ENCODE measurements around the gene COL1A1.

COL1A1 gene

GRCh38 chr17:50149091-50149416, 52.4 kb downstream of the COL1A1 start:
- peak overlapping the region; percentile 92 for H3K4me2 ChIP-seq (ENCODE audit: low read depth, low read length)
- no peak for DNase-seq
- H3K27ac ChIP-seq (ENCODE audit: low read length): peak overlapping the region; percentile 46; the same call in 1 of the 2 replicates
- H4K20me1 ChIP-seq (ENCODE audit: insufficient read depth, low read length): no peaks in the 10 kb centered on the region
- H3K79me2 ChIP-seq (ENCODE audit: low read length): peaks cover 66% of the 10 kb centered on the region
- H3K36me3 ChIP-seq (replicated peaks; ENCODE audit: insufficient read depth, low read length): no peaks in the 10 kb centered on the region
- peaks cover 25% of the 10 kb centered on the region for H3K4me1 ChIP-seq (ENCODE audit: low read length)
- peak overlapping the region; percentile 78 for H3K4me3 ChIP-seq (ENCODE audit: low read length)
- no peaks in the 10 kb centered on the region for H3K9me3 ChIP-seq (replicated peaks; ENCODE audit: insufficient read depth, low read length)
- no peaks in the 10 kb centered on the region for H3K27me3 ChIP-seq (replicated peaks; ENCODE audit: insufficient read depth, low read length)
- H3K9me2 ChIP-seq (replicated peaks; ENCODE audit: insufficient read depth, low read length): no peaks in the 10 kb centered on the region
- H2AFZ ChIP-seq (ENCODE audit: low read length): peak overlapping the region; percentile 2; the same call in 1 of the 2 replicates
- TF ChIP-seq EZH2phosphoT487 (IDR thresholded peaks at IDR 0.05; ENCODE audit: low read length): no peak
- no peak for TF ChIP-seq CTCF (IDR thresholded peaks at IDR 0.05; ENCODE audit: low read length)
- no peak for TF ChIP-seq EZH2 (optimal IDR thresholded peaks at IDR 0.05; ENCODE audit: low read depth, low read length)
- H3K9ac ChIP-seq (ENCODE audit: low read length): peak overlapping the region; percentile 70
- peaks cover 24% of the 10 kb centered on the region for H3F3A ChIP-seq (ENCODE audit: insufficient read depth, low read length)

- Histone ChIP-seq H3K9ac (ENCODE audit: low read length) (peak overlapping the region; percentile 41; the same call in 1 of the 2 replicates), H3K4me1 (ENCODE audit: low read length) (peaks cover 19% of the 10 kb centered on the region), H4K20me1 (ENCODE audit: insufficient read depth, low read length) (no peaks in the 10 kb centered on the region), H3K4me3 (ENCODE audit: low read length) (peak overlapping the region; percentile 78), H3F3A (ENCODE audit: insufficient read depth, low read length) (peaks cover 18% of the 10 kb centered on the region), H3K9me3 (replicated peaks; ENCODE audit: insufficient read depth, low read length) (no peaks in the 10 kb centered on the region), H3K79me2 (ENCODE audit: low read length) (peaks cover 72% of the 10 kb centered on the region), H3K27me3 (replicated peaks; ENCODE audit: insufficient read depth, low read length) (no peaks in the 10 kb centered on the region), H3K27ac (ENCODE audit: low read length) (peak overlapping the region; percentile 32; the same call in 1 of the 2 replicates), H2AFZ (ENCODE audit: low read length) (no peak overlapping the region), H3K36me3 (replicated peaks; ENCODE audit: insufficient read depth, low read length) (no peaks in the 10 kb centered on the region), H3K4me2 (ENCODE audit: low read depth, low read length) (peak overlapping the region; percentile 92), H3K9me2 (replicated peaks; ENCODE audit: insufficient read depth, low read length) (no peaks in the 10 kb centered on the region)
- DNase-seq: peak; percentile 64
- TF ChIP-seq CTCF (IDR thresholded peaks at IDR 0.05; ENCODE audit: low read length) (no peak), EZH2 (optimal IDR thresholded peaks at IDR 0.05; ENCODE audit: low read depth, low read length) (no peak), EZH2phosphoT487 (IDR thresholded peaks at IDR 0.05; ENCODE audit: low read length) (no peak)
Observed at GRCh38 chr17:50148226-50149090, 53.0 kb downstream of the COL1A1 start.

- H3K27ac ChIP-seq (ENCODE audit: low read length): no peak overlapping the region; the same call in 1 of the 2 replicates
- peaks cover 13% of the 10 kb centered on the region for H3K4me1 ChIP-seq (ENCODE audit: low read length)
- TF ChIP-seq EZH2phosphoT487 (IDR thresholded peaks at IDR 0.05; ENCODE audit: low read length): no peak
- no peak for TF ChIP-seq CTCF (IDR thresholded peaks at IDR 0.05; ENCODE audit: low read length)
- no peak for TF ChIP-seq EZH2 (optimal IDR thresholded peaks at IDR 0.05; ENCODE audit: low read depth, low read length)
- peak overlapping the region; percentile 41; the same call in 1 of the 2 replicates for H3K9ac ChIP-seq (ENCODE audit: low read length)
- no peaks in the 10 kb centered on the region for H3K27me3 ChIP-seq (replicated peaks; ENCODE audit: insufficient read depth, low read length)
- H3K79me2 ChIP-seq (ENCODE audit: low read length): peaks cover 76% of the 10 kb centered on the region
- H3K9me2 ChIP-seq (replicated peaks; ENCODE audit: insufficient read depth, low read length): no peaks in the 10 kb centered on the region
- no peaks in the 10 kb centered on the region for H4K20me1 ChIP-seq (ENCODE audit: insufficient read depth, low read length)
- no peaks in the 10 kb centered on the region for H3K36me3 ChIP-seq (replicated peaks; ENCODE audit: insufficient read depth, low read length)
- DNase-seq: no peak
- peak overlapping the region; percentile 78 for H3K4me3 ChIP-seq (ENCODE audit: low read length)
- no peak overlapping the region for H2AFZ ChIP-seq (ENCODE audit: low read length)
- peaks cover 12% of the 10 kb centered on the region for H3F3A ChIP-seq (ENCODE audit: insufficient read depth, low read length)
- no peaks in the 10 kb centered on the region for H3K9me3 ChIP-seq (replicated peaks; ENCODE audit: insufficient read depth, low read length)
- H3K4me2 ChIP-seq (ENCODE audit: low read depth, low read length): peak overlapping the region; percentile 92
Observed at GRCh38 chr17:50147841-50148225, 53.6 kb downstream of the COL1A1 start.
